ENCODE data around the gene AFF3.

Gene AFF3

GRCh38 chr2:100186126-100186525 lies 43.7 kb upstream of the AFF3 start:
- Histone ChIP-seq H3K27me3 (ENCODE audit: low read depth, low read length) (no peaks in the 10 kb centered on the region), H3K4me1 (ENCODE audit: low read length) (peaks cover 37% of the 10 kb centered on the region), H2AFZ (ENCODE audit: low read depth, low read length) (no peak overlapping the region), H4K20me1 (ENCODE audit: insufficient read depth, low read length) (no peaks in the 10 kb centered on the region), H3K79me2 (ENCODE audit: low read length) (no peaks in the 10 kb centered on the region), H3K9me3 (ENCODE audit: insufficient read depth, low read length) (no peaks in the 10 kb centered on the region), H3K4me3 (ENCODE audit: low read length) (no peak overlapping the region), H3K9ac (ENCODE audit: low read length) (no peak overlapping the region), H3K27ac (ENCODE audit: low read length) (no peak overlapping the region), H3K4me2 (ENCODE audit: low read length) (no peak overlapping the region), H3K36me3 (replicated peaks; ENCODE audit: low read depth, low read length) (no peaks in the 10 kb centered on the region)
- TF ChIP-seq EZH2phosphoT487 (IDR thresholded peaks at IDR 0.05; ENCODE audit: low read depth) (no peak), CTCF (IDR thresholded peaks at IDR 0.05; ENCODE audit: low read depth, low read length) (no peak)

- H3K4me2 ChIP-seq (ENCODE audit: low read length): no peak overlapping the region
- H2AFZ ChIP-seq (ENCODE audit: low read depth, low read length): no peak overlapping the region
- H3K9me3 ChIP-seq (ENCODE audit: insufficient read depth, low read length): no peaks in the 10 kb centered on the region
- TF ChIP-seq CTCF (IDR thresholded peaks at IDR 0.05; ENCODE audit: low read depth, low read length): no peak
- TF ChIP-seq EZH2phosphoT487 (IDR thresholded peaks at IDR 0.05; ENCODE audit: low read depth): no peak
- no peak overlapping the region for H3K4me3 ChIP-seq (ENCODE audit: low read length)
- H3K27me3 ChIP-seq (ENCODE audit: low read depth, low read length): no peaks in the 10 kb centered on the region
- no peak overlapping the region for H3K27ac ChIP-seq (ENCODE audit: low read length)
- H4K20me1 ChIP-seq (ENCODE audit: insufficient read depth, low read length): no peaks in the 10 kb centered on the region
- H3K4me1 ChIP-seq (ENCODE audit: low read length): peaks cover 34% of the 10 kb centered on the region
- no peaks in the 10 kb centered on the region for H3K79me2 ChIP-seq (ENCODE audit: low read length)
- no peaks in the 10 kb centered on the region for H3K36me3 ChIP-seq (replicated peaks; ENCODE audit: low read depth, low read length)
- H3K9ac ChIP-seq (ENCODE audit: low read length): no peak overlapping the region
Measured at GRCh38 chr2:100185516-100185915, 43.1 kb upstream of the AFF3 start.

- Histone ChIP-seq H3K4me1 (ENCODE audit: low read length) (peaks cover 34% of the 10 kb centered on the region), H3K4me2 (ENCODE audit: low read length) (no peak overlapping the region), H3K79me2 (ENCODE audit: low read length) (no peaks in the 10 kb centered on the region), H4K20me1 (ENCODE audit: insufficient read depth, low read length) (no peaks in the 10 kb centered on the region), H3K4me3 (ENCODE audit: low read length) (no peak overlapping the region), H3K27me3 (ENCODE audit: low read depth, low read length) (no peaks in the 10 kb centered on the region), H2AFZ (ENCODE audit: low read depth, low read length) (no peak overlapping the region), H3K36me3 (replicated peaks; ENCODE audit: low read depth, low read length) (no peaks in the 10 kb centered on the region), H3K9me3 (ENCODE audit: insufficient read depth, low read length) (no peaks in the 10 kb centered on the region), H3K9ac (ENCODE audit: low read length) (no peak overlapping the region), H3K27ac (ENCODE audit: low read length) (no peak overlapping the region)
- no peak for TF ChIP-seq EZH2phosphoT487 (IDR thresholded peaks at IDR 0.05; ENCODE audit: low read depth)
- no peak for TF ChIP-seq CTCF (IDR thresholded peaks at IDR 0.05; ENCODE audit: low read depth, low read length)
Measured at GRCh38 chr2:100185105-100185504, 42.7 kb upstream of the AFF3 start.

- no peaks in the 10 kb centered on the region for H4K20me1 ChIP-seq (ENCODE audit: insufficient read depth, low read length)
- no peaks in the 10 kb centered on the region for H3K27me3 ChIP-seq (ENCODE audit: low read depth, low read length)
- no peaks in the 10 kb centered on the region for H3K36me3 ChIP-seq (replicated peaks; ENCODE audit: low read depth, low read length)
- H3K79me2 ChIP-seq (ENCODE audit: low read length): no peaks in the 10 kb centered on the region
- no peak overlapping the region for H3K4me3 ChIP-seq (ENCODE audit: low read length)
- no peak overlapping the region for H3K9ac ChIP-seq (ENCODE audit: low read length)
- TF ChIP-seq EZH2phosphoT487 (IDR thresholded peaks at IDR 0.05; ENCODE audit: low read depth) (no peak), CTCF (IDR thresholded peaks at IDR 0.05; ENCODE audit: low read depth, low read length) (no peak)
- H3K4me1 ChIP-seq (ENCODE audit: low read length): peaks cover 40% of the 10 kb centered on the region
- H3K27ac ChIP-seq (ENCODE audit: low read length): no peak overlapping the region
- H2AFZ ChIP-seq (ENCODE audit: low read depth, low read length): no peak overlapping the region
- H3K4me2 ChIP-seq (ENCODE audit: low read length): peak overlapping the region; percentile 89; the same call in 1 of the 2 replicates
- no peaks in the 10 kb centered on the region for H3K9me3 ChIP-seq (ENCODE audit: insufficient read depth, low read length)
Measured at GRCh38 chr2:100184055-100184737, 41.8 kb upstream of the AFF3 start.
